ENCODE measurements around the gene PDZRN3. TPM values are rescaled to one million over a fixed set of nuclear protein-coding genes. Genes with fewer than 3 reads are reported as not detected.

Gene PDZRN3
- total RNA-seq, 1 experiment from 2014 or later, result 5.9 TPM

GRCh38 chr3:73600293-73600938 lies 24.3 kb downstream of the PDZRN3 start:
- no peak overlapping the region for H2BK15ac ChIP-seq (ENCODE audit: low read depth, low read length)
- peaks cover 2 to 13% of the 10 kb centered on the region in 2 experiments for H3K4me1 Mint-ChIP-seq
- H2BK20ac ChIP-seq (ENCODE audit: low read depth, low read length, poor library complexity, severe bottlenecking), result no peak overlapping the region
- H3K14ac ChIP-seq (ENCODE audit: insufficient read depth, low read length), result no peak overlapping the region
- no peak overlapping the region for H2AK5ac ChIP-seq (ENCODE audit: insufficient read length, low read length)
- peaks cover 3 to 39% (median 7%) of the 10 kb centered on the region in 3 experiments for H3K36me3 Mint-ChIP-seq (ENCODE audit: insufficient read depth in 1 of 3, low read depth in 3 of 3)
- no peak overlapping the region for H3K18ac ChIP-seq (ENCODE audit: insufficient read length, low read depth, low read length)
- no peak overlapping the region for H2BK12ac ChIP-seq (ENCODE audit: insufficient read length, low read depth, low read length)
- no peak overlapping the region for H4K5ac ChIP-seq (ENCODE audit: insufficient read length, low read depth, low read length)
- H3K9me3 ChIP-seq (ENCODE audit: control insufficient read depth, low read depth, low read length), result no peaks in the 10 kb centered on the region
- no peak overlapping the region for H3K4me3 Mint-ChIP-seq
- no peaks in the 10 kb centered on the region for H4K20me1 ChIP-seq (ENCODE audit: control insufficient read depth, insufficient read depth, insufficient read length)
- H3K27me3 Mint-ChIP-seq (ENCODE audit: low read depth), result no peaks in the 10 kb centered on the region
- H2BK120ac ChIP-seq (ENCODE audit: low read depth, low read length, poor library complexity, severe bottlenecking), result no peak overlapping the region
- H3T11ph ChIP-seq (ENCODE audit: low read length), result no peak overlapping the region
- H3K23me2 ChIP-seq (ENCODE audit: insufficient read length, low read depth, low read length, poor library complexity, severe bottlenecking), result no peaks in the 10 kb centered on the region
- no peak for DNase-seq
- no peak overlapping the region for H2AFZ ChIP-seq (ENCODE audit: low read length)
- no peak overlapping the region for H4K8ac ChIP-seq (replicated peaks; ENCODE audit: insufficient read length, low read depth, low read length)
- TF ChIP-seq, protein P1, sequence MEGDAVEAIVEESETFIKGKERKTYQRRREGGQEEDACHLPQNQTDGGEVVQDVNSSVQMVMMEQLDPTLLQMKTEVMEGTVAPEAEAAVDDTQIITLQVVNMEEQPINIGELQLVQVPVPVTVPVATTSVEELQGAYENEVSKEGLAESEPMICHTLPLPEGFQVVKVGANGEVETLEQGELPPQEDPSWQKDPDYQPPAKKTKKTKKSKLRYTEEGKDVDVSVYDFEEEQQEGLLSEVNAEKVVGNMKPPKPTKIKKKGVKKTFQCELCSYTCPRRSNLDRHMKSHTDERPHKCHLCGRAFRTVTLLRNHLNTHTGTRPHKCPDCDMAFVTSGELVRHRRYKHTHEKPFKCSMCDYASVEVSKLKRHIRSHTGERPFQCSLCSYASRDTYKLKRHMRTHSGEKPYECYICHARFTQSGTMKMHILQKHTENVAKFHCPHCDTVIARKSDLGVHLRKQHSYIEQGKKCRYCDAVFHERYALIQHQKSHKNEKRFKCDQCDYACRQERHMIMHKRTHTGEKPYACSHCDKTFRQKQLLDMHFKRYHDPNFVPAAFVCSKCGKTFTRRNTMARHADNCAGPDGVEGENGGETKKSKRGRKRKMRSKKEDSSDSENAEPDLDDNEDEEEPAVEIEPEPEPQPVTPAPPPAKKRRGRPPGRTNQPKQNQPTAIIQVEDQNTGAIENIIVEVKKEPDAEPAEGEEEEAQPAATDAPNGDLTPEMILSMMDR (conservative IDR thresholded peaks at IDR 0.05), result no peak
- no peak overlapping the region for H3K56ac ChIP-seq (ENCODE audit: insufficient read length, low read depth, low read length)
- H3K27ac ChIP-seq (ENCODE audit: insufficient read length, low read depth, low read length), result no peak overlapping the region
- no peak overlapping the region for H3K27ac Mint-ChIP-seq
- no peaks in the 10 kb centered on the region; a peak in 1 of 5 replicates for H3K9me3 Mint-ChIP-seq
- H3K79me2 ChIP-seq (ENCODE audit: insufficient read depth, low read length), result no peaks in the 10 kb centered on the region
- H3K79me1 ChIP-seq (ENCODE audit: insufficient read depth, low read depth, low read length, poor library complexity, severe bottlenecking), result no peaks in the 10 kb centered on the region
- H3K27me3 ChIP-seq (ENCODE audit: insufficient read depth, low read length), result no peaks in the 10 kb centered on the region
- no peak overlapping the region for H3K9ac ChIP-seq (ENCODE audit: extremely low read depth, insufficient read length, low read length)
- H3K23ac ChIP-seq (ENCODE audit: insufficient read length, low read depth, low read length), result no peak overlapping the region
- H4K91ac ChIP-seq (ENCODE audit: insufficient read length, low read depth, low read length), result no peak overlapping the region
- H2BK5ac ChIP-seq (ENCODE audit: insufficient read length, low read length), result no peak overlapping the region
- H3K4ac ChIP-seq (ENCODE audit: low read depth, low read length), result no peak overlapping the region
- H3K4me2 ChIP-seq (ENCODE audit: insufficient read depth, insufficient read length, low read length), result no peak overlapping the region
- no peaks in the 10 kb centered on the region for H3K4me1 ChIP-seq (ENCODE audit: insufficient read depth, low read length)
- WGBS (ENCODE audit: extremely low coverage, insufficient read length, low lambda C conversion rate), result no CpG with 5 or more reads among the region's 5 CpGs

Data from H9 (cell line).